Lower lobe of right lung (tissue), 2 donors: ENCODE data around the gene SYNGR4. TPM values are rescaled to one million over a fixed set of nuclear protein-coding genes. Genes with fewer than 3 reads are reported as not detected.
A peak's percentile ranks its signal among the peaks of the same experiment; 100 is the strongest.

ENCODE experiments used
- ATAC-seq, 2 donors: fragments of 200-7000 bp; cut with Tn5 transposase; one replicate each; pipeline ENCODE4 v1.9.1; 2020 to 2022; ENCODE audit warnings: mild to moderate bottlenecking in 2 of 2, moderate library complexity in 2 of 2
- DNase-seq: peaks from one replicate; pipeline ENCODE4 v3.0.0-alpha.2; 2020
- H3K27ac ChIP-seq: fragments of 200-600 bp; one replicate; pipeline ENCODE4 v1.8.0; 2022
- H3K27me3 ChIP-seq: fragments of 200-600 bp; one replicate; pipeline ENCODE4 v1.8.0; 2022; ENCODE audit warnings: low read depth
- H3K36me3 ChIP-seq: fragments of 200-600 bp; one replicate; pipeline ENCODE4 v1.8.0; 2022; ENCODE audit warnings: mild to moderate bottlenecking
- H3K4me1 ChIP-seq: fragments of 200-600 bp; one replicate; pipeline ENCODE4 v1.8.0; 2022
- H3K4me3 ChIP-seq: fragments of 200-600 bp; one replicate; pipeline ENCODE4 v1.8.0; 2022; ENCODE audit warnings: mild to moderate bottlenecking
- H3K9me3 ChIP-seq: fragments of 200-600 bp; one replicate; pipeline ENCODE4 v1.8.0; 2022
- CTCF ChIP-seq: fragments of 200-600 bp; IDR thresholded peaks from one replicate; pipeline ENCODE4 v1.8.0; 2022; ENCODE audit warnings: antibody characterized with exemption, mild to moderate bottlenecking
- intact Hi-C: fragments of 100-400 bp; cut with DNase I; formaldehyde crosslinking; loops from one replicate; pipeline ENCODE4 v1.11.0; 2022
- total RNA-seq: library from RNA; stranded (reverse); fragmentation: NEBNext Ultra II Directional; extraction: Animal tissue kit (Norgen Biotek cat#: 25700); gene quantifications from one replicate; pipeline ENCODE4 v1.2.1, GENCODE V29; 2021
- donor health status: DM: no; HTN: yes; CAD: no; lungs with severe emphysema.

SYNGR4 gene
- total RNA-seq, 1 donor from 2014 or later, result not detected

GRCh38 chr19:48363500-48363809 is 712 bp upstream of the SYNGR4 start:
- Histone ChIP-seq H3K4me3 (peak overlapping the region; percentile 84), H3K9me3 (no peaks in the 10 kb centered on the region), H3K27ac (peak overlapping the region; percentile 97), H3K4me1 (peaks cover 10% of the 10 kb centered on the region), H3K36me3 (no peaks in the 10 kb centered on the region), H3K27me3 (no peaks in the 10 kb centered on the region)
- peak; percentile 16 to 23 for ATAC-seq
- no peak for TF ChIP-seq CTCF
- no peak for DNase-seq
- intact Hi-C loops, result no loop called here

GRCh38 chr19:48364598-48365348 is 606 bp downstream of the SYNGR4 start:
- no peak for ATAC-seq
- peaks cover 10% of the 10 kb centered on the region for H3K4me1 ChIP-seq
- intact Hi-C loops, result no loop called here
- H3K27me3 ChIP-seq, result no peaks in the 10 kb centered on the region
- peak overlapping the region; percentile 97 for H3K27ac ChIP-seq
- H3K36me3 ChIP-seq, result no peaks in the 10 kb centered on the region
- no peaks in the 10 kb centered on the region for H3K9me3 ChIP-seq
- no peak for DNase-seq
- H3K4me3 ChIP-seq, result peak overlapping the region; percentile 84
- TF ChIP-seq CTCF, result no peak

- no peak for ATAC-seq
- TF ChIP-seq CTCF, result no peak
- no peak overlapping the region for H3K4me3 ChIP-seq
- intact Hi-C loops, result no loop called here
- no peaks in the 10 kb centered on the region for H3K36me3 ChIP-seq
- no peak overlapping the region for H3K27ac ChIP-seq
- H3K4me1 ChIP-seq, result peaks cover 10% of the 10 kb centered on the region
- no peaks in the 10 kb centered on the region for H3K27me3 ChIP-seq
- DNase-seq, result no peak
- no peaks in the 10 kb centered on the region for H3K9me3 ChIP-seq
These were observed 1.4 kb downstream of the SYNGR4 start for GRCh38 chr19:48365602-48366001.

- H3K27me3 ChIP-seq, result no peaks in the 10 kb centered on the region
- H3K27ac ChIP-seq, result no peak overlapping the region
- peaks cover 7% of the 10 kb centered on the region for H3K4me1 ChIP-seq
- intact Hi-C loops, result no loop called here
- no peaks in the 10 kb centered on the region for H3K9me3 ChIP-seq
- TF ChIP-seq CTCF, result no peak
- DNase-seq (no peak), ATAC-seq (no peak)
- H3K4me3 ChIP-seq, result no peak overlapping the region
- H3K36me3 ChIP-seq, result no peaks in the 10 kb centered on the region
These were observed 3.7 kb downstream of the SYNGR4 start for GRCh38 chr19:48367855-48368254.

- Histone ChIP-seq H3K27ac (no peak overlapping the region), H3K36me3 (no peaks in the 10 kb centered on the region), H3K9me3 (no peaks in the 10 kb centered on the region), H3K27me3 (no peaks in the 10 kb centered on the region), H3K4me1 (peaks cover 5% of the 10 kb centered on the region), H3K4me3 (no peak overlapping the region)
- DNase-seq (no peak), ATAC-seq (no peak)
- no peak for TF ChIP-seq CTCF
- intact Hi-C loops, result no loop called here
These were observed 4.8 kb downstream of the SYNGR4 start for GRCh38 chr19:48368936-48369335.
